OCI-LY1 (cell line): ENCODE data around the gene STAC.

Experiments used
- EZH2 ChIP-seq: fragments of 200-600 bp; sonication (generic), shearing (Covaris generic); IDR thresholded peaks from 2 replicates; pipeline ENCODE4 v1.8.0; 2017; ENCODE audit warnings: borderline replicate concordance, mixed run types, mild to moderate bottlenecking, antibody characterized with exemption, low read length, moderate library complexity, mixed read lengths
- TF ChIP-seq, protein P1 (sequence below): fragments of 200-600 bp; sonication (generic), shearing (Covaris generic); IDR thresholded peaks from 2 replicates; pipeline ENCODE4 v1.5.1; 2017; ENCODE audit warnings: mild to moderate bottlenecking, antibody characterized with exemption, low read length, moderate library complexity, mixed read lengths

GRCh38 chr3:36477655-36478054, 97.4 kb downstream of the STAC start:
- TF ChIP-seq, protein P1, sequence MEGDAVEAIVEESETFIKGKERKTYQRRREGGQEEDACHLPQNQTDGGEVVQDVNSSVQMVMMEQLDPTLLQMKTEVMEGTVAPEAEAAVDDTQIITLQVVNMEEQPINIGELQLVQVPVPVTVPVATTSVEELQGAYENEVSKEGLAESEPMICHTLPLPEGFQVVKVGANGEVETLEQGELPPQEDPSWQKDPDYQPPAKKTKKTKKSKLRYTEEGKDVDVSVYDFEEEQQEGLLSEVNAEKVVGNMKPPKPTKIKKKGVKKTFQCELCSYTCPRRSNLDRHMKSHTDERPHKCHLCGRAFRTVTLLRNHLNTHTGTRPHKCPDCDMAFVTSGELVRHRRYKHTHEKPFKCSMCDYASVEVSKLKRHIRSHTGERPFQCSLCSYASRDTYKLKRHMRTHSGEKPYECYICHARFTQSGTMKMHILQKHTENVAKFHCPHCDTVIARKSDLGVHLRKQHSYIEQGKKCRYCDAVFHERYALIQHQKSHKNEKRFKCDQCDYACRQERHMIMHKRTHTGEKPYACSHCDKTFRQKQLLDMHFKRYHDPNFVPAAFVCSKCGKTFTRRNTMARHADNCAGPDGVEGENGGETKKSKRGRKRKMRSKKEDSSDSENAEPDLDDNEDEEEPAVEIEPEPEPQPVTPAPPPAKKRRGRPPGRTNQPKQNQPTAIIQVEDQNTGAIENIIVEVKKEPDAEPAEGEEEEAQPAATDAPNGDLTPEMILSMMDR = no peak
- no peak for TF ChIP-seq EZH2
